Panc1 (cell line): ENCODE data around the gene PGLYRP2. TPM values are rescaled to one million over a fixed set of nuclear protein-coding genes. Genes with fewer than 3 reads are reported as not detected.

ENCODE experiments used
- ATAC-seq: fragments of 200-7000 bp; cut with Tn5 transposase; 2 replicates; pipeline ENCODE4 v1.9.1; 2020; ENCODE audit warnings: mild to moderate bottlenecking, moderate library complexity
- BruUV-seq: library from RNA; stranded (reverse); fragments of 400-500 nt; replicated peaks from 2 replicates; lab custom pipeline; 2021; lab: Mats Ljungman, UMichigan
- CTCF ChIA-PET: fragments of 300-600 bp; sonication (Branson Sonifier 250); formaldehyde crosslinking; loops from one replicate; lab custom pipeline; 2022; ENCODE audit warnings: antibody characterized with exemption; lab: Charles Lee
- POLR2A ChIA-PET: fragments of 300-600 bp; sonication (Branson Sonifier 250); formaldehyde crosslinking; loops from one replicate; lab custom pipeline; 2022; ENCODE audit warnings: antibody characterized with exemption; lab: Charles Lee
- DNase-seq: peaks from one replicate; pipeline ENCODE4 v3.0.0-alpha.2; 2010; ENCODE audit warnings: low read depth, low spot score
- H3K27ac ChIP-seq: 2 replicates; pipeline ENCODE4 v1.5.1; 2011; ENCODE audit warnings: mild to moderate bottlenecking, low read length, inconsistent platforms
- H3K27me3 ChIP-seq: fragments of 200-500 bp; sonication (Bioruptor generic); 2 replicates; pipeline ENCODE4 v1.6.0; 2014; ENCODE audit warnings: low read length, inconsistent platforms; ENCODE audit not compliant: control insufficient read depth, insufficient read depth
- H3K36me3 ChIP-seq: fragments of 200-500 bp; sonication (Bioruptor generic); 2 replicates; pipeline ENCODE4 v1.5.1; 2014; ENCODE audit warnings: inconsistent platforms, mild to moderate bottlenecking, low read length, moderate library complexity; ENCODE audit not compliant: control insufficient read depth, insufficient read depth
- H3K4me1 ChIP-seq: 2 replicates; pipeline ENCODE4 v1.5.1; 2011; ENCODE audit warnings: inconsistent platforms, mild to moderate bottlenecking, low read length, moderate library complexity; ENCODE audit not compliant: control insufficient read depth, insufficient read depth
- H3K4me3 ChIP-seq, 2 experiments: 2 replicates each; pipeline ENCODE4 v1.5.1; 2011 to 2012; ENCODE audit warnings: low read depth in 2 of 2, low read length in 2 of 2, mild to moderate bottlenecking in 2 of 2, inconsistent platforms in 1 of 2, moderate library complexity in 1 of 2
- H3K9me3 ChIP-seq: fragments of 200-500 bp; sonication (Bioruptor generic); 2 replicates; pipeline ENCODE4 v1.5.1; 2014; ENCODE audit warnings: low read depth, mild to moderate bottlenecking, inconsistent platforms, low read length, moderate library complexity; ENCODE audit not compliant: control insufficient read depth, insufficient read depth
- POLR2AphosphoS5 ChIP-seq: IDR thresholded peaks from 2 replicates; pipeline ENCODE4 v1.6.1; 2012; ENCODE audit warnings: mild to moderate bottlenecking, low read depth, low read length, moderate library complexity
- SIN3A ChIP-seq: IDR thresholded peaks from 2 replicates; pipeline ENCODE4 v1.6.1; 2012; ENCODE audit warnings: low read depth, mild to moderate bottlenecking, low read length, moderate library complexity, borderline replicate concordance; ENCODE audit not compliant: insufficient read depth
- TCF7L2 ChIP-seq: IDR thresholded peaks from 2 replicates; pipeline ENCODE4 v1.6.1; 2011; ENCODE audit warnings: mild to moderate bottlenecking, low read depth, low read length, inconsistent platforms
- in situ Hi-C: cut with HindIII; loops from 2 replicates; pipeline ENCODE4 v1.10.0; 2016; ENCODE audit warnings: low sequenced_read_pairs, low pct_unique_long_range_greater_than_20kb
- intact Hi-C: fragments of 100-400 bp; cut with micrococcal nuclease; formaldehyde crosslinking; loops from one replicate; pipeline ENCODE4 v1.10.0; 2022; ENCODE audit not compliant: unreplicated experiment
- total RNA-seq: library from RNA; stranded (reverse); gene quantifications from one replicate; pipeline ENCODE4 v1.2.1, GENCODE V29; 2021; ENCODE audit not compliant: unreplicated experiment
- TF ChIP-seq, protein P1 (sequence below), 2 experiments: IDR thresholded peaks; 2 replicates each; pipeline ENCODE4 v1.6.1; 2011 to 2012; ENCODE audit warnings: low read depth in 2 of 2, control low read depth in 1 of 2, low read length in 1 of 2, mild to moderate bottlenecking in 1 of 2, moderate library complexity in 1 of 2; ENCODE audit not compliant: insufficient read depth in 1 of 2
- TF ChIP-seq, protein P2 (sequence below): fragments of 450-650 bp; IDR thresholded peaks from 2 replicates; pipeline ENCODE4 v1.5.1; 2017; ENCODE audit warnings: mild to moderate bottlenecking

Gene PGLYRP2
- total RNA-seq, 1 experiment from 2014 or later: not detected

DNA sequence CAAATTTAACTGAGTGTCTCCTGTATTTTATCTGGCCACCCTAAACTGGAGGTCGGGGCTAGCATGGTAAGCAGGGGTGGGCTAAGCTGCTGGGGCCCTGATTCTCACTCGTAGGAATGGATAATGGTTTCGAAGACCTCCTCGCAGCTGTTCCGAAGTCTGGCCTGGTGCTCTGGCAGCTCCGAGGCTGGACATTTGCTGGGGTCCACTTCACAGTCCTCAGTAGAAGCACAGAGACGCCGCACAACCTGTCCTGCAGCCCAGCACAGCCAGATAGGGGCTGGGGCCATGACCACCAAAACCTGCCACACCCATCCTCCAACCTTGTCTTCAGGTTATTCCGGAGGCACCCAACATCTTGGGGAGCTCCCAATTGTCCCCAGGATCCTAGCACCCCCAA, 23.3 kb downstream of the PGLYRP2 start:
- TF ChIP-seq POLR2AphosphoS5: no peak
- no peak for TF ChIP-seq SIN3A
- TF ChIP-seq, protein P1, sequence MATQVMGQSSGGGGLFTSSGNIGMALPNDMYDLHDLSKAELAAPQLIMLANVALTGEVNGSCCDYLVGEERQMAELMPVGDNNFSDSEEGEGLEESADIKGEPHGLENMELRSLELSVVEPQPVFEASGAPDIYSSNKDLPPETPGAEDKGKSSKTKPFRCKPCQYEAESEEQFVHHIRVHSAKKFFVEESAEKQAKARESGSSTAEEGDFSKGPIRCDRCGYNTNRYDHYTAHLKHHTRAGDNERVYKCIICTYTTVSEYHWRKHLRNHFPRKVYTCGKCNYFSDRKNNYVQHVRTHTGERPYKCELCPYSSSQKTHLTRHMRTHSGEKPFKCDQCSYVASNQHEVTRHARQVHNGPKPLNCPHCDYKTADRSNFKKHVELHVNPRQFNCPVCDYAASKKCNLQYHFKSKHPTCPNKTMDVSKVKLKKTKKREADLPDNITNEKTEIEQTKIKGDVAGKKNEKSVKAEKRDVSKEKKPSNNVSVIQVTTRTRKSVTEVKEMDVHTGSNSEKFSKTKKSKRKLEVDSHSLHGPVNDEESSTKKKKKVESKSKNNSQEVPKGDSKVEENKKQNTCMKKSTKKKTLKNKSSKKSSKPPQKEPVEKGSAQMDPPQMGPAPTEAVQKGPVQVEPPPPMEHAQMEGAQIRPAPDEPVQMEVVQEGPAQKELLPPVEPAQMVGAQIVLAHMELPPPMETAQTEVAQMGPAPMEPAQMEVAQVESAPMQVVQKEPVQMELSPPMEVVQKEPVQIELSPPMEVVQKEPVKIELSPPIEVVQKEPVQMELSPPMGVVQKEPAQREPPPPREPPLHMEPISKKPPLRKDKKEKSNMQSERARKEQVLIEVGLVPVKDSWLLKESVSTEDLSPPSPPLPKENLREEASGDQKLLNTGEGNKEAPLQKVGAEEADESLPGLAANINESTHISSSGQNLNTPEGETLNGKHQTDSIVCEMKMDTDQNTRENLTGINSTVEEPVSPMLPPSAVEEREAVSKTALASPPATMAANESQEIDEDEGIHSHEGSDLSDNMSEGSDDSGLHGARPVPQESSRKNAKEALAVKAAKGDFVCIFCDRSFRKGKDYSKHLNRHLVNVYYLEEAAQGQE (IDR thresholded peaks at IDR 0.05; ENCODE audit: insufficient read depth in 1 of 2, low read depth in 2 of 2, low read length in 1 of 2): no peak
- TF ChIP-seq, protein P2, sequence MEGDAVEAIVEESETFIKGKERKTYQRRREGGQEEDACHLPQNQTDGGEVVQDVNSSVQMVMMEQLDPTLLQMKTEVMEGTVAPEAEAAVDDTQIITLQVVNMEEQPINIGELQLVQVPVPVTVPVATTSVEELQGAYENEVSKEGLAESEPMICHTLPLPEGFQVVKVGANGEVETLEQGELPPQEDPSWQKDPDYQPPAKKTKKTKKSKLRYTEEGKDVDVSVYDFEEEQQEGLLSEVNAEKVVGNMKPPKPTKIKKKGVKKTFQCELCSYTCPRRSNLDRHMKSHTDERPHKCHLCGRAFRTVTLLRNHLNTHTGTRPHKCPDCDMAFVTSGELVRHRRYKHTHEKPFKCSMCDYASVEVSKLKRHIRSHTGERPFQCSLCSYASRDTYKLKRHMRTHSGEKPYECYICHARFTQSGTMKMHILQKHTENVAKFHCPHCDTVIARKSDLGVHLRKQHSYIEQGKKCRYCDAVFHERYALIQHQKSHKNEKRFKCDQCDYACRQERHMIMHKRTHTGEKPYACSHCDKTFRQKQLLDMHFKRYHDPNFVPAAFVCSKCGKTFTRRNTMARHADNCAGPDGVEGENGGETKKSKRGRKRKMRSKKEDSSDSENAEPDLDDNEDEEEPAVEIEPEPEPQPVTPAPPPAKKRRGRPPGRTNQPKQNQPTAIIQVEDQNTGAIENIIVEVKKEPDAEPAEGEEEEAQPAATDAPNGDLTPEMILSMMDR: no peak
- no peak for TF ChIP-seq TCF7L2
- Histone ChIP-seq H3K27ac (no peak overlapping the region), H3K27me3 (no peaks in the 10 kb centered on the region), H3K4me3 (no peak overlapping the region), H3K4me1 (no peaks in the 10 kb centered on the region), H3K9me3 (no peaks in the 10 kb centered on the region), H3K36me3 (no peaks in the 10 kb centered on the region)
- intact Hi-C loops (no loop called here), in situ Hi-C loops (no loop called here)
- CTCF ChIA-PET: no interaction called here
- no TSS peak for BruUV-seq
- no peak for ATAC-seq
- POLR2A ChIA-PET: no interaction called here
- no peak for DNase-seq

DNA sequence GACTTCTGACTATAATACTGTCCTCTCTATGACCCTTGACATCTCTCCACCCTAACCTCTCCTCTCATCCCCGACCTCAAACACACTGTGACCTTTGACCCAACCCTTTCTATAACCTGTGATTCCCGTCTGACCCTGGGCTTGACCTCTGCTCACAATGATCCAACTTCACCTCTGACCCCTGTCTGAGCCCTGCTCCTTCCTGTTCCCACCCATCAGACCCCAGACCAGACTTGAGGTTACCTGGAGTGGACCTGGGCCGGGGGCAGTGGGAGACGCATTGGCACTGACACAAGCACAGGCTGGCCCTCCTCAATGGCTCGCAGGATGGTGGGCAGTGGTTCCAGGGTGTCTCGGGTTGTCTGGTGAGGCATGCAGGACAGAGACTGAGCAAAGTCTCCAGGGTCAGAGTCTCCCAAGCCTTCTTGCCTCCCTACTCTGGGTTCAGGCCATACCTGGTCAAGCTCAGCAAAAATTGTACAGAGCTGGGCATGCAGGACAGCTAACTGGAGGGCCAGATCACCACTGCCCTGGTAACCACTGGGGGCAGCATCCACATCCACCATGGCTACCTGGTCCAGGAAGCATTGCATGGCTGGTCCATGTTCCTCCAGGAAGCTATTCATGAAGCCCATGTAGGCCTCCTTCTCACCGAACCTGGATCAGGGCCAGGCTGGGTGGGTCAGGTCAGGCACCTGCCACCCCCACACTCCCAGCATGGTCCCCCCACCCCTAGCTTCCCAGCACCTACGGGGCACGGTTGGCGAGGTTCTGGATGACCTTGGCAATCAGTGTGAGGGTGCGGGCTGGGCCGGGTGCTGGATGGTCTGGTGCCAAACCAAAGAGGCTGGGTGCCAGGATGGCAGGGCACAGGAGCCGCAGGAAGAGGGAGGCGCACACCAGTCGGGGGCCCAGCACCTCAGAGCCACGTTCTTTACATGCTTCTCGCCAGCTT, 25.1 kb downstream of the PGLYRP2 start:
- Histone ChIP-seq H3K36me3 (no peaks in the 10 kb centered on the region), H3K27me3 (no peaks in the 10 kb centered on the region), H3K9me3 (no peaks in the 10 kb centered on the region), H3K4me3 (no peak overlapping the region), H3K4me1 (no peaks in the 10 kb centered on the region), H3K27ac (no peak overlapping the region)
- intact Hi-C loops: no loop called here
- no peak for DNase-seq
- no TSS peak for BruUV-seq
- TF ChIP-seq, protein P1 (IDR thresholded peaks at IDR 0.05; ENCODE audit: insufficient read depth in 1 of 2, low read depth in 2 of 2, low read length in 1 of 2): no peak
- no peak for TF ChIP-seq POLR2AphosphoS5
- no peak for TF ChIP-seq TCF7L2
- TF ChIP-seq, protein P2: no peak; the same call in 1 of the 2 replicates
- TF ChIP-seq SIN3A: no peak
- ATAC-seq: no peak
- ChIA-PET POLR2A (interaction anchor here (0.6 kb wide), 2 partner anchors 16 to 328 kb away, joined by 3 read pairs; no protein-coding TSS in a partner anchor), CTCF (interaction anchor here (0.5 to 0.7 kb wide), 3 partner anchors 9 to 292 kb away, joined by 4 read pairs; no protein-coding TSS in a partner anchor)
- in situ Hi-C loops: no loop called here
